HG02870 (cell line): ENCODE results near the gene MAP3K15.

Experiments
- ATAC-seq: cut with Tn5 transposase; IDR thresholded peaks from one replicate; pipeline ENCODE4 v1.9.1; 2021; ENCODE audit warnings: mild to moderate bottlenecking, moderate library complexity; ENCODE audit not compliant: unreplicated experiment

MAP3K15 gene

DNA sequence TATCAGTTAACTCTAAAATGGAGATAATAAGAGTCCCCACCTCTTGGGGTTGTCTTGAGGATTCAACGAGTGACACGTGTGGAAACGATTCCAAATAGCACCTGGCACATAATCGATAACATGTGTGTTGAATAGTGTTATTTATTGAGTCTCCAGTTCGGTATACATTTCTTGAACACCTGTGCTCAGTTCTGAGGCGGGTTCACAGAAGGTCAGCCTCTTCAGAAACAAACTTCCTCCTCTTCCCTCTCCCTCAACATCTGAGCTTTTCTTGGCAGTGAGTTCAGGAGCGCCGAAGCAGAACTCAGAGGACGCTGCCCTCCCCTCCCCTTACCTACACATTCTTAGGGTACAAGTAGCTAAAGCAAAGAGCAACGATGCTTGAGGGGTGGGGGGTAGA lies 170.6 kb downstream of the MAP3K15 start:
- no peak for ATAC-seq

DNA sequence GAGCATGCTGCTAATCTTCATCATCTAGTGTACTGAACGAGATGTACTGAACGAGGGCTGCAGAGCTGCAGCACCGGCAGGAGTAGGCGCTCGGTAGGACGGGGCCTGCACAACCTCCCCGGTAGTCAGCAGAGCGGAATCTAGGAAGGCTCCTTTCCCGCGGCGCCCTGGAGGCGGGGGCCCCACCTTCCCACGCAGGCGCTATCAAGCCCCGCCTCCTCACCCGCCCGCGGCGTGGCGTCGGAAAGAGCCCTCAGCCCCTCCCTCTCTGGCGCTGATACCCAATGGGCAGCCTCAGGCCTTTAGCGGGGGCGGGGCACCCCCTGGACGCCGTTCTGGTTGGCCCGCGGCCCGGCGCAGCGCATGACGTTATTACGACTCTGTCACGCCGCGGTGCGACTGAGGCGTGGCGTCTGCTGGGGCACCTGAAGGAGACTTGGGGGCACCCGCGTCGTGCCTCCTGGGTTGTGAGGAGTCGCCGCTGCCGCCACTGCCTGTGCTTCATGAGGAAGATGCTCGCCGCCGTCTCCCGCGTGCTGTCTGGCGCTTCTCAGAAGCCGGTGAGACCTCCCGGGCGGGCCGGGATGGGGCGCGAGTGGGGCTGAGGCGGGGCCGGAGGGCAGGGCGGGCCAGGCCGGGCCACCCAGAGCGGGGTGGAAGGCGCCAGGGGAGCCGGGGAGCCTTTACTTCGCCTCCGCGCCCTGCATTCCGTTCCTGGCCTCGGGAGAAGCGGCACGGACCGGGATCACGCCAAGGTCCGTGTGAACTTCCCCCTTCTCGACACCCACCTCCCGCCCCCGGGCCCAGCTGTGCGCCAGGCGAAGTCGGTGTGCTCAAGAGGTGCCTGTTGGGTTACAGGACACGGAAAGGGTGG lies 171.5 kb downstream of the MAP3K15 start, which contains the start of gene PDHA1:
Gene PDHA1 (plus strand): TSS at position 393 of the 874 bp plus-strand sequence. CDS start 111 bp downstream, at position 504.
- peak; percentile 97 for ATAC-seq

DNA sequence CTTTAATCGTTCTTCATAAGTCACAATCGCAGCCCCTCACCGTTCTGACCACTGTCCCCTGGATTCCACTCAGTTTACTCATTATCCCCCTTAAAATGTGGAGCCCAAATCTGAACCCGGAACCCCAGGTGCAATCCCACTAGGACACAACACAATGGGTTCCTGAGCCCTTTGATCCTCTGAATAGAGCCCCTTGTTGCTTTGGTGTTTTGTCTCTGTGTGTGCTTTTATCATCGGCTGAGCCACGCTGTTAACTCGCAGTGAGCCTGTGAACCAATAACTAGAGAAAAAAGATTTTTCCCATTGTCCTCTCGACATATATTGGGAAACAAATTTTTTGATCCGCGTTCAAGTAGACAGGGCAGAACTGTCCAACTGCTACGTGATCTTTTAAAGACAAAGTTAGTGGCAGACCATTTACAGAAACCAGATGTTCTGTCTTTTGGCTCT lies 172.2 kb downstream of the MAP3K15 start:
- ATAC-seq, result no peak

DNA sequence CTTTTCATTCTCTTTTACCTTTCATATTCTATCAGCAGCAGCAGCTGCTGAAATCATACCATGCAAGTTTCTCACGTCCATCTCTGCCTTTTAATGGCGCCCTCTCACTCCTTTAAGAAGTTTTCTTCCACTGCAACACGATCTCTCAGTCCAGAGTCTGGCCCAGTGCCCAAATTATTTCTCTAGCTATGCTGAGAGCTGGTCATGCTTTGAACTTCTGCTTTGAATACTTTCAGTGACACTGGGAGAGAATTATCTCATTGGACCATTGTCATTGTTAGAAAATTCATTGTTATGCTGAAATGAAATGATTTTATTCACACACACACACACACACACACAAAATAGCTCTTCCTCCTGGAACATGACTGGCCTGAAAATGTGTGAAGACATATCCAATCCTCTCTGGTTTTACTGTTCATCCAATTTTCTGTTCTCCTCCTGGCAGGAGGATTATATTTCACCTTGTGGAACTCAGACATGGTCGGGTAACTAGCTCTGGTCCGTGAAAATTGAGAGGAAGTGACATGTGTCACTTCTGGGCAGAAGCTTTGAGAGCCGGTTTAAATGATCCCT lies 172.9 kb downstream of the MAP3K15 start:
- ATAC-seq, result no peak

DNA sequence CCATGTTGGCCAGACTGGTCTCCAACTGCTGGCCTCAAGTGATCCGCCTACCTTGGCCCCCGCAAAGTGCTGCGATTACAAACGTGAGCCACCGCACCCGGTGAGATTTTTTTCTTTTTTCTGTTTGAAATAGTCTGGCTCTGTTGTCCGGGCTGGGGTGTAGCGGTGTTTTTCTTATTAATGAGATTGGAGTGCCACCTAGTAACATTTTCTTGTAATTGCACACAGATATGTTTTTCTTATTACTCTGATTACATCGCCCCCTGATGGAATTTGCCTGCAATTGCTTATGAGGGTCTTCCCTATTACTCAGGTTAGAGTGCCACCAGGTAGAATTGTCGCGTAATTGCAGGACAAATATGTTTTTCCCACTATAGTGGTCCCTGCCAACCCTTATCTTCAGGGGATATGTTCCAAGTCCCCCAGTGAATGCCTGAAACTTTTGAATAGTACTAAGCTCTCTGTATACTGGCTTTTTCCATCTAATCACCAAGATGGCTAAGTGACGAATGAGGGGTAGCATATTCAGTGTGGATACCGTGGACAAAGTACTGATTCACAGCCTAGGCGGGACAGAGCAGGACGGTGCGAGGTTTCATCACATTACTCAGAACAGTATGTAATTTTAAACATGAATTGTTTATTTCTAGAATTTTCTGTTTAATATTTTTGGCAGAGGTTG lies 180.2 kb downstream of the MAP3K15 start:
- no peak for ATAC-seq

DNA sequence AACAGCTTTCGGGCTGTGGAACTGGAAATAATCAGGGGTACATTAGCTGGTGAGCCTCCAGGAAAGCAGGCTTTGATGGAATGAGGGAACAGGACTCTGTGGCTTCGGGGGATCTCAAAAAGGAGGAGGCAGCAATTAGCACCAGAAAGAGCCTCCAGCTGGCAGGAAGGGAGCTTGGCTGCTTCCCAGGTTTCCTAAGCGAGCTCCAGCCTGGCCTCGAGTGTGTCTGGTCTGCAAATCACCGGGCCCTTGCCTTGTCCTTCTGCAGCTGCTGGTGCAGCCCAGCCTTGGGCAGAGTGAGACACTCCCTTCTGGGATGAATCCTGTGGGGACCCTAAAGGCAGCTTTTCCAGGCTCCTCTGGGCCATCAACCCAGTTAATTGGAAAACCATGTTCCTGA lies 182.3 kb downstream of the MAP3K15 start:
- ATAC-seq, result no peak

DNA sequence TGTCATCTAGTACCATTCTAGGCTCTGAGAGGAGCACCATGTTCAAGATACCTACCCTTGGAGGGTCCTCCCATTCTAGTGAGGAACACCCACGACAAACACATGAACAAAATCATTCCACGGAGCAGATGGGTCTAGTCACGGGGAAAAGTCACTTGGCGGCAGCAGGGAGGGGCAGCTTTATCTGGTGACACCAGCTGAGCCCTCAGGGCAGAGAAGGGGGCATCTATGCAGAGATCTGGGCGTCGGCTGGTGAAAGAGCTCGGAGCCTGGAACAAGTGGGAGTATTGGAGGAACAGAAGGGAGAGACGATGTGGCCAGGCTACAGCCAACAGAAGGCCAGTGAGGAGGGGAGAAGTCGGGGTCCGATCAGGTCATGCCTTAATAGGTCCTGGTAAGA lies 183.5 kb downstream of the MAP3K15 start:
- no peak for ATAC-seq

DNA sequence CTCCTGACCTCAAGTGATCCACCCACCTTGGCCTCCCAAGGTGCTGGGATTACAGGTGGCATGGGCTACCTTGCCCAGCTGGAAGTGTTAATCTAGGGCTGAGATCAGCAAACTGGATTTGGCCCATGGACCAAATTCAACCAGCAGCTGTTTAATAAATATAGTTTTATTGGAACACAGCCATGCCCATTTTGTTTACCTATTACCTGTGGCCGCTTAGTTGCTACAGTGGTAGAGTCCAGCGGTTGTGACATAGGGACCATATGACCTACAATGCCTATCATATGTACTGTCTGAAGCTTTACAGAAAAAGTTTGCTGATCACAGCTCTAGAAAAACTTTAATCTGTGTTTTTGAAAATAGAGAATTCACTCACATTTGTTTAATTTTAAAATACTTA lies 188.7 kb downstream of the MAP3K15 start:
- ATAC-seq, result no peak
